ENCODE measurements around the gene RNF187. TPM values are rescaled to one million over a fixed set of nuclear protein-coding genes. Genes with fewer than 3 reads are reported as not detected.

RNF187 gene
- total and polyA plus RNA-seq, 4 experiments from 2014 or later: 15.3 to 73.4 (median 56.9) TPM

- Mint-ChIP-seq H3K4me1 (peaks cover 16 to 58% (median 34%) of the 10 kb centered on the region in 4 donors), H3K36me3 (peaks cover 39 to 62% of the 10 kb centered on the region in 2 donors), H3K27ac (peak overlapping the region in 6 of 7 donors; percentile 22 to 94 (median 67)), H3K4me3 (peak overlapping the region in 7 of 8 donors; percentile 11 to 67 (median 39)), H3K9me3 (peaks cover 0 to 7% (median 0%) of the 10 kb centered on the region in 8 donors), H3K27me3 (no peaks in the 10 kb centered on the region)
- H3K27ac ChIP-seq (ENCODE audit: low read depth, low read length): no peak overlapping the region
- no peak overlapping the region for H3K4me3 ChIP-seq (ENCODE audit: low read length in 2 of 2)
- peaks cover 32% of the 10 kb centered on the region for H3K4me1 ChIP-seq (ENCODE audit: insufficient read depth, low read length)
- DNase-seq: no peak
- ChIA-PET POLR2A (ENCODE audit: partially characterized antibody) (interaction anchor here (0.9 to 4.5 kb wide), 2 partner anchors 26 to 33 kb away, joined by 3 to 92 read pairs; a partner anchor contains a TSS), CTCF (ENCODE audit: partially characterized antibody) (interaction anchor here (0.6 to 1.0 kb wide), 4 partner anchors 25 to 34 kb away, joined by 3 to 4 read pairs (median 3); no protein-coding TSS in a partner anchor)
- intact Hi-C loops (cut with micrococcal nuclease): no loop called here
- H3K27me3 ChIP-seq (ENCODE audit: insufficient read depth, low read length): no peaks in the 10 kb centered on the region
- H3K36me3 ChIP-seq (ENCODE audit: insufficient read depth, low read length): peaks cover 43% of the 10 kb centered on the region
- H3K9me3 ChIP-seq (ENCODE audit: control insufficient read depth in 1 of 2, low read length in 2 of 2): no peaks in the 10 kb centered on the region
Observed at GRCh38 chr1:228490120-228491078, 3.2 kb downstream of the RNF187 start.

- Mint-ChIP-seq H3K9me3 (no peaks in the 10 kb centered on the region), H3K36me3 (peaks cover 57 to 75% of the 10 kb centered on the region in 2 donors), H3K4me1 (peaks cover 22 to 49% (median 36%) of the 10 kb centered on the region in 4 donors), H3K27ac (no peak overlapping the region), H3K4me3 (peak overlapping the region in 2 of 8 donors; percentile 33 to 64), H3K27me3 (no peaks in the 10 kb centered on the region)
- Histone ChIP-seq H3K4me1 (ENCODE audit: insufficient read depth, low read length) (peaks cover 28% of the 10 kb centered on the region), H3K9me3 (ENCODE audit: control insufficient read depth in 1 of 2, low read length in 2 of 2) (no peaks in the 10 kb centered on the region), H3K36me3 (ENCODE audit: insufficient read depth, low read length) (peaks cover 43% of the 10 kb centered on the region), H3K27me3 (ENCODE audit: insufficient read depth, low read length) (no peaks in the 10 kb centered on the region), H3K27ac (ENCODE audit: low read depth, low read length) (no peak overlapping the region), H3K4me3 (ENCODE audit: low read length in 2 of 2) (no peak overlapping the region)
- POLR2A ChIA-PET (ENCODE audit: partially characterized antibody): no interaction called here
- intact Hi-C loops (cut with micrococcal nuclease): no loop called here
- CTCF ChIA-PET (ENCODE audit: partially characterized antibody): no interaction called here
- no peak for DNase-seq
Observed at GRCh38 chr1:228493141-228494043, 6.2 kb downstream of the RNF187 start.

GRCh38 chr1:228494044-228494353 lies 6.8 kb downstream of the RNF187 start:
- Mint-ChIP-seq H3K27ac (no peak overlapping the region), H3K9me3 (no peaks in the 10 kb centered on the region), H3K4me1 (peaks cover 19 to 43% (median 32%) of the 10 kb centered on the region in 4 donors), H3K4me3 (no peak overlapping the region), H3K36me3 (peaks cover 57 to 72% of the 10 kb centered on the region in 2 donors), H3K27me3 (no peaks in the 10 kb centered on the region)
- no peak for DNase-seq
- no peaks in the 10 kb centered on the region for H3K9me3 ChIP-seq (ENCODE audit: control insufficient read depth in 1 of 2, low read length in 2 of 2)
- CTCF ChIA-PET (ENCODE audit: partially characterized antibody): no interaction called here
- H3K27ac ChIP-seq (ENCODE audit: low read depth, low read length): no peak overlapping the region
- intact Hi-C loops (cut with micrococcal nuclease): no loop called here
- no peak overlapping the region for H3K4me3 ChIP-seq (ENCODE audit: low read length in 2 of 2)
- POLR2A ChIA-PET (ENCODE audit: partially characterized antibody): interaction anchor here (0.7 kb wide), 1 partner anchor 28 kb away, joined by 3 read pairs; no protein-coding TSS in a partner anchor
- H3K36me3 ChIP-seq (ENCODE audit: insufficient read depth, low read length): peaks cover 43% of the 10 kb centered on the region
- peaks cover 22% of the 10 kb centered on the region for H3K4me1 ChIP-seq (ENCODE audit: insufficient read depth, low read length)
- H3K27me3 ChIP-seq (ENCODE audit: insufficient read depth, low read length): no peaks in the 10 kb centered on the region

- Histone ChIP-seq H3K27me3 (ENCODE audit: insufficient read depth, low read length) (no peaks in the 10 kb centered on the region), H3K4me3 (ENCODE audit: low read length in 2 of 2) (no peak overlapping the region), H3K36me3 (ENCODE audit: insufficient read depth, low read length) (peaks cover 43% of the 10 kb centered on the region), H3K27ac (ENCODE audit: low read depth, low read length) (no peak overlapping the region), H3K9me3 (ENCODE audit: control insufficient read depth in 1 of 2, low read length in 2 of 2) (no peaks in the 10 kb centered on the region), H3K4me1 (ENCODE audit: insufficient read depth, low read length) (peaks cover 18% of the 10 kb centered on the region)
- H3K4me1 Mint-ChIP-seq: peaks cover 18 to 39% (median 30%) of the 10 kb centered on the region in 4 donors
- POLR2A ChIA-PET (ENCODE audit: partially characterized antibody): interaction anchor here (0.7 kb wide), 1 partner anchor 29 kb away, joined by 3 read pairs; no protein-coding TSS in a partner anchor
- H3K9me3 Mint-ChIP-seq: no peaks in the 10 kb centered on the region
- no peak for DNase-seq
- intact Hi-C loops (cut with micrococcal nuclease): no loop called here
- H3K27ac Mint-ChIP-seq: no peak overlapping the region
- no peak overlapping the region for H3K4me3 Mint-ChIP-seq
- CTCF ChIA-PET (ENCODE audit: partially characterized antibody): no interaction called here
- peaks cover 57 to 72% of the 10 kb centered on the region in 2 donors for H3K36me3 Mint-ChIP-seq
- H3K27me3 Mint-ChIP-seq: no peaks in the 10 kb centered on the region
Observed at GRCh38 chr1:228494391-228494790, 7.2 kb downstream of the RNF187 start.

GRCh38 chr1:228494970-228495853 lies 8.0 kb downstream of the RNF187 start:
- peaks cover 36% of the 10 kb centered on the region for H3K36me3 ChIP-seq (ENCODE audit: insufficient read depth, low read length)
- peaks cover 50 to 67% of the 10 kb centered on the region in 2 donors for H3K36me3 Mint-ChIP-seq
- peaks cover 10% of the 10 kb centered on the region for H3K4me1 ChIP-seq (ENCODE audit: insufficient read depth, low read length)
- H3K4me1 Mint-ChIP-seq: peaks cover 15 to 36% (median 28%) of the 10 kb centered on the region in 4 donors
- POLR2A ChIA-PET (ENCODE audit: partially characterized antibody): no interaction called here
- H3K9me3 Mint-ChIP-seq: no peaks in the 10 kb centered on the region
- H3K27me3 Mint-ChIP-seq: no peaks in the 10 kb centered on the region
- intact Hi-C loops (cut with micrococcal nuclease): no loop called here
- CTCF ChIA-PET (ENCODE audit: partially characterized antibody): no interaction called here
- no peak overlapping the region for H3K4me3 Mint-ChIP-seq
- no peaks in the 10 kb centered on the region for H3K27me3 ChIP-seq (ENCODE audit: insufficient read depth, low read length)
- no peak for DNase-seq
- H3K27ac Mint-ChIP-seq: peak overlapping the region in 2 of 7 donors; percentile 22 to 48
- no peaks in the 10 kb centered on the region for H3K9me3 ChIP-seq (ENCODE audit: control insufficient read depth in 1 of 2, low read length in 2 of 2)
- no peak overlapping the region for H3K4me3 ChIP-seq (ENCODE audit: low read length in 2 of 2)
- no peak overlapping the region for H3K27ac ChIP-seq (ENCODE audit: low read depth, low read length)

GRCh38 chr1:228496084-228496483 lies 8.9 kb downstream of the RNF187 start:
- Mint-ChIP-seq H3K9me3 (no peaks in the 10 kb centered on the region), H3K4me3 (no peak overlapping the region), H3K4me1 (peaks cover 16 to 37% (median 31%) of the 10 kb centered on the region in 4 donors), H3K27ac (no peak overlapping the region), H3K36me3 (peaks cover 45 to 59% of the 10 kb centered on the region in 2 donors), H3K27me3 (no peaks in the 10 kb centered on the region)
- Histone ChIP-seq H3K27me3 (ENCODE audit: insufficient read depth, low read length) (no peaks in the 10 kb centered on the region), H3K4me3 (ENCODE audit: low read length in 2 of 2) (no peak overlapping the region), H3K4me1 (ENCODE audit: insufficient read depth, low read length) (peaks cover 10% of the 10 kb centered on the region), H3K36me3 (ENCODE audit: insufficient read depth, low read length) (peaks cover 27% of the 10 kb centered on the region), H3K9me3 (ENCODE audit: control insufficient read depth in 1 of 2, low read length in 2 of 2) (no peaks in the 10 kb centered on the region), H3K27ac (ENCODE audit: low read depth, low read length) (no peak overlapping the region)
- no peak for DNase-seq
- intact Hi-C loops (cut with micrococcal nuclease): no loop called here
- ChIA-PET POLR2A (ENCODE audit: partially characterized antibody) (no interaction called here), CTCF (ENCODE audit: partially characterized antibody) (no interaction called here)

Data from CD4-positive, alpha-beta memory T cell (primary cell).